Epithelial cell of esophagus (primary cell): Measurements from ENCODE around the gene DOCK4.

Source experiments
- DNase-seq: peaks from one replicate; pipeline ENCODE4 v3.0.0; 2010; ENCODE audit warnings: low read depth
- H3K4me3 ChIP-seq: 2 replicates; pipeline ENCODE4 v1.5.1; 2011; ENCODE audit warnings: mild to moderate bottlenecking, low read length, control low read depth
- TF ChIP-seq, protein P1 (sequence below): IDR thresholded peaks from 2 replicates; pipeline ENCODE4 v1.5.1; 2011; ENCODE audit warnings: low read depth, mild to moderate bottlenecking, low read length, control low read depth, inconsistent platforms; ENCODE audit not compliant: insufficient read depth; ENCODE audit errors: missing control alignments

The DOCK4 gene

DNA sequence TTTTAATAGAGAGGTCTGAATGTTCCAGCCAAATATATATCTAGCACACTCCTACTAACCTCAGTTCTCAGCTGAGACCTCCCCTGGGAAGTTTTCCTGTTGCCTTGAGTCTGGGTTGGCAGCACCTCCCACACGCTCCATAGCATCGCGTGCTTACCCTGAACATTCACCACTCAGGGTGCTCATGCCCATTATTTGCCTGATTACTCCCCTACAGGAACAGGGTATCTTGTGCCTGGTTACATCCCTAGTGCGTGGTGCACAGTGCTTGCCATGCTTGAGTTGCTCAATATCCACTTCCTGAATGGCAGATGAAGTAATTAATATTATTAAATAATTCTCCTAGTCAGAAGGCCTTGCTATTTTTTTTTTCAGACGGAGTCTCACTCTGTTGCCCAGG lies 374.0 kb downstream of the DOCK4 start:
- no peak for DNase-seq
- TF ChIP-seq, protein P1, sequence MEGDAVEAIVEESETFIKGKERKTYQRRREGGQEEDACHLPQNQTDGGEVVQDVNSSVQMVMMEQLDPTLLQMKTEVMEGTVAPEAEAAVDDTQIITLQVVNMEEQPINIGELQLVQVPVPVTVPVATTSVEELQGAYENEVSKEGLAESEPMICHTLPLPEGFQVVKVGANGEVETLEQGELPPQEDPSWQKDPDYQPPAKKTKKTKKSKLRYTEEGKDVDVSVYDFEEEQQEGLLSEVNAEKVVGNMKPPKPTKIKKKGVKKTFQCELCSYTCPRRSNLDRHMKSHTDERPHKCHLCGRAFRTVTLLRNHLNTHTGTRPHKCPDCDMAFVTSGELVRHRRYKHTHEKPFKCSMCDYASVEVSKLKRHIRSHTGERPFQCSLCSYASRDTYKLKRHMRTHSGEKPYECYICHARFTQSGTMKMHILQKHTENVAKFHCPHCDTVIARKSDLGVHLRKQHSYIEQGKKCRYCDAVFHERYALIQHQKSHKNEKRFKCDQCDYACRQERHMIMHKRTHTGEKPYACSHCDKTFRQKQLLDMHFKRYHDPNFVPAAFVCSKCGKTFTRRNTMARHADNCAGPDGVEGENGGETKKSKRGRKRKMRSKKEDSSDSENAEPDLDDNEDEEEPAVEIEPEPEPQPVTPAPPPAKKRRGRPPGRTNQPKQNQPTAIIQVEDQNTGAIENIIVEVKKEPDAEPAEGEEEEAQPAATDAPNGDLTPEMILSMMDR, result no peak
- H3K4me3 ChIP-seq, result no peak overlapping the region

DNA sequence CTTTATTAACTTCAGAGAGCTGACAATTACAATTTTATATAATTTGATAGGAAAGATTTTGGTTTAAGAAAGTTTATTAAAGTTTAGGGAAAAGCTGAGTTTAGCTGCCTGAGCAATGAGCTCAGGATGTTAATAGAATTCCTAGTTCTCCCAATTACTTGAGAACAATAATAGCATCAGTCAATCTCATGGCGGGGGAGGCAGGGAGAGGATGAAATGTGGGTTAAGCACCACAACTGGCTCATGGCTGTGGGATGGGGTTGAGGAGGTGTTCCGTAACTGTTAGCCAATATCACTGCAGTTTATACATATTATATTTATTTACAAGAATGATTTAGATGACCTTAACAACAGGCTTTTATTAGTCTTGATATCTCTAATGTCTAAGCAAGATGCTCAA lies 377.0 kb downstream of the DOCK4 start:
- no peak for DNase-seq
- no peak overlapping the region for H3K4me3 ChIP-seq
- TF ChIP-seq, protein P1, result no peak

DNA sequence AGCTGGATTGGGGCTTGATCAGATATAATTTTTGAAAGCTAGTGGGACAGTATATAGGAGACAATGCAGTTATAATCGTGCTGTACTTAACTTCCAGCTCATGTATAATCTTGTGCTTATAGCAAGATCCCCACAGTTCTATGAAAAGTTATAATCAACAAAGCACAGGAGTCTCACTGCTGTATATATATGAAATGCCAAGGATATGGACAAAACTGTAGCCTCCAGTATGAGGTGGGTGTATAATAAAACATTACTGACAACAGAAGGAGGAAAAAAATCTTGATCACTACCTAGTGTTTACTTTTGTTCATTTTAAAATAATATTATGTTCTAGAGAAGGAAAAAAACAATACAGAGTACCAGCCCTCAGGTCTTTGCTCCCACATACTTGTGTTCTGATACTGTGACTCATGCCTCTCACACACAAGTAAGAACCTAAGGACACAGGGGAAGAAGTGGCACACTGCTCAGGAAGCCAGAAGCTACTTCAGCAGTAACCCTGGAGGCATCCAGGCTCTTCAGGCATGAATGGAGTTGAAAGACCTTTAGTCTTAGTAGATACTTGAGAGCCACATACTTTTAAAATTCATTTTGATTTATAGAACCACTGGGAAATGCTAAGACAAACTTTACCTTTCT lies 378.2 kb downstream of the DOCK4 start:
- TF ChIP-seq, protein P1, result no peak
- DNase-seq, result peak; percentile 89
- H3K4me3 ChIP-seq, result no peak overlapping the region

DNA sequence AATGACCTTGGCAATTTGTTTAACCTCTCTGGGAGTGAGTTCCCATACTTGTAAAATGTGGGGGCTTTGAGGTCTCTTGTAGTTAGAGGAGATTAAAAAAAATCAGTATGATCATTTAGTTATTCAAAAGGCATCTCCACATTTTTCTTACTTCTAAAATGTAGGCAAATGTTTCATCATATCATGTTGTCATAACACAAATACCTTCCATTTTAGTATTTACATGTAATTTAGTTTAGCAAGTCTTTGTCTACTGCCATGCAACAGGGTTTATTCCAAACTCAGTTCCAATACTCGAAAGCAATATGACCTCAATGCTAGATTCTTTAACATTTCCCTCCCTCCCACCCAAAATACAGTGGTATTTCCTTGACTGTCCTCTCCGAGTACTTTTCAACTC lies 381.2 kb downstream of the DOCK4 start:
- TF ChIP-seq, protein P1, result no peak
- no peak overlapping the region for H3K4me3 ChIP-seq
- no peak for DNase-seq

DNA sequence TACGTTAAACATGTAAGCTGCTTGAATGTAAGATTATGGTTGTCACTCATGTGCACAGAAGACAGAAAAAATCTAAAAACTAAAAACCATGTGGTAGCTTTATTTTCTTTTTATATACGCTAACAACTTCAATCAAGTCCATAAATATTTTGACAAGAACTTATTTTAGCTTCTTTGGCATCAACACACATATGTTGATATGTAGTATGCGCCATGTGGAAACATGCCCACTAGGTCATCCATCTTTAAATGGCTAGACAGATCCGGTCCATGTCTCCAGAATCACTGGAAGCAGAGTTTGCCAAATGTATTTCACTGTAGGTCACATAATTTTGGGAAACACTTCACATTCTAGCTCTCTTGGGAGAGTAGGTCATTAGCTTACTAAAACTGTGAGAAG lies 382.4 kb downstream of the DOCK4 start:
- no peak for DNase-seq
- no peak overlapping the region for H3K4me3 ChIP-seq
- TF ChIP-seq, protein P1, result no peak

DNA sequence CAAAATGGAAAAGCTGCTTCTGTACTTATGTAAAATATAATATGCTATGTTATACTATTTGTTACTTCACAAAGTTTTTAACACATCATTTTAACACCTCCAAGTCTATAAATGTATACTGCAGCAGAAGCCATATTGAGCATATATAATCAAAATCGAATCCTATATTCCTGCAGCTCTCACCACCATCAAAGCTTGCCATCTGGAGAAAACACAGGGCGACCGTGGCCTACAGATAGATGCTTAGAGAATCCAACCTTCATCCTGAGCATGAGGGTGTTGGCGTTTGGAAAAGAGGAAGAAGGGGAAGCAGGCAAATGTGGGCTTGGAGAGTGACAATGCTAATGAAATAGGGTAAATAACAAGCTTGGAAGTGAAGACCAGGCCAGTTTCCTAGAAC lies 385.2 kb downstream of the DOCK4 start:
- no peak overlapping the region for H3K4me3 ChIP-seq
- no peak for DNase-seq
- TF ChIP-seq, protein P1, result no peak

DNA sequence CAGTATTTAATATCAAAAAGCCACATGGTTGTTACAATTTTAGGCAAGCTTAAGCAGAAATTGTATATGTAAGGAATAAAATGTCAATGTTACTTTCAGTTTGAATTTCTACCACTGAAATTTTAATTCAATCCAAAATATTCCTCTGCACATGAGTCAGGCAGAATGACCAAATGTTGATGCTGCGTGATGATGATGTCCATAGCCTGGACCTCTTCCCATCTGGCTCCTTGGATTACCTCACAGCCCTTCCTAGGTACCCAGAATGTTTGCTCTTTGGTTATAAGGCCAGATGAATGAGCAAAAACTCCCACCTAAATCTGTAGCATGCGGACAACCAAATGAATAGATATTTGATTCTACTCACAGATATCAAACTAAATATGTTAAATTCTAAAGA lies 385.6 kb downstream of the DOCK4 start:
- no peak overlapping the region for H3K4me3 ChIP-seq
- no peak for DNase-seq
- TF ChIP-seq, protein P1, result no peak
